ENCODE measurements around the gene FGF22.
A peak's percentile ranks its signal among the peaks of the same experiment; 100 is the strongest.
"Not testable (repeated sequence)": the region's sequence is repeated elsewhere in the genome, so short reads cannot be mapped to it uniquely, and the experiment has no call there.

Gene FGF22

GRCh38 chr19:621819-622218, 17.9 kb upstream of the FGF22 start:
- no peak for DNase-seq (ENCODE audit: low read depth in 2 of 3, low spot score in 2 of 3)

GRCh38 chr19:622666-623065, 17.0 kb upstream of the FGF22 start:
- no peak for DNase-seq (ENCODE audit: low read depth in 2 of 3, low spot score in 2 of 3)

GRCh38 chr19:623175-623916, 16.3 kb upstream of the FGF22 start:
- DNase-seq (ENCODE audit: low read depth in 2 of 3, low spot score in 2 of 3), result no peak

- DNase-seq (ENCODE audit: low read depth in 2 of 3, low spot score in 2 of 3), result no peak
These were observed 15.7 kb upstream of the FGF22 start for GRCh38 chr19:623974-624373.

- DNase-seq (ENCODE audit: low read depth in 2 of 3, low spot score in 2 of 3), result no peak
These were observed 15.1 kb upstream of the FGF22 start for GRCh38 chr19:624433-625109.

GRCh38 chr19:625257-625656, 14.4 kb upstream of the FGF22 start:
- no peak for DNase-seq (ENCODE audit: low read depth in 2 of 3, low spot score in 2 of 3)

GRCh38 chr19:626566-626965, 13.1 kb upstream of the FGF22 start:
- DNase-seq (ENCODE audit: low read depth in 2 of 3, low spot score in 2 of 3), result not testable (repeated sequence)

- no peak for DNase-seq (ENCODE audit: low read depth in 2 of 3, low spot score in 2 of 3)
These were observed 11.5 kb upstream of the FGF22 start for GRCh38 chr19:628168-628567.

GRCh38 chr19:629515-629914, 10.2 kb upstream of the FGF22 start:
- DNase-seq (ENCODE audit: low read depth in 2 of 3, low spot score in 2 of 3), result not testable (repeated sequence)

GRCh38 chr19:629961-630714, 9.5 kb upstream of the FGF22 start:
- no peak for DNase-seq (ENCODE audit: low read depth in 2 of 3, low spot score in 2 of 3)

- DNase-seq (ENCODE audit: low read depth in 2 of 3, low spot score in 2 of 3), result peak; percentile 28 to 40 (median 36)
These were observed 7.1 kb upstream of the FGF22 start for GRCh38 chr19:632579-633067.

GRCh38 chr19:633068-633785, 6.5 kb upstream of the FGF22 start, which contains the start of gene POLRMT:
POLRMT (minus strand) TSS chr19:633537; CDS start chr19:633512, 25 bp downstream.
- DNase-seq (ENCODE audit: low read depth in 2 of 3, low spot score in 2 of 3), result peak; percentile 81 to 96 (median 93)

- DNase-seq (ENCODE audit: low read depth in 2 of 3, low spot score in 2 of 3), result no peak
These were observed 5.7 kb upstream of the FGF22 start for GRCh38 chr19:633786-634639.

- DNase-seq (ENCODE audit: low read depth in 2 of 3, low spot score in 2 of 3), result no peak
These were observed 4.6 kb upstream of the FGF22 start for GRCh38 chr19:634975-635652.

GRCh38 chr19:638906-639252, 800 bp upstream of the FGF22 start:
- DNase-seq (ENCODE audit: low read depth in 2 of 3, low spot score in 2 of 3), result no peak

GRCh38 chr19:640161-640558, 481 bp downstream of the FGF22 start:
- no peak for DNase-seq (ENCODE audit: low read depth in 2 of 3, low spot score in 2 of 3)

GRCh38 chr19:640606-641189, 1.0 kb downstream of the FGF22 start:
- no peak for DNase-seq (ENCODE audit: low read depth in 2 of 3, low spot score in 2 of 3)

- DNase-seq (ENCODE audit: low read depth in 2 of 3, low spot score in 2 of 3), result no peak
These were observed 2.0 kb downstream of the FGF22 start for GRCh38 chr19:641702-642101.
